LNCaP clone FGC (cell line): ENCODE measurements around the gene SLC25A47.

ENCODE experiments used
- DNase-seq: peaks from one replicate; pipeline ENCODE4 v3.0.0-alpha.2; 2011; ENCODE audit warnings: low read depth
- H3K4me3 ChIP-seq: 2 replicates; pipeline ENCODE4 v1.5.1; 2011; ENCODE audit warnings: mild to moderate bottlenecking, low read depth, low read length, control low read depth
- CTCF ChIP-seq: IDR thresholded peaks from 2 replicates; pipeline ENCODE4 v1.5.1; 2012; ENCODE audit warnings: mild to moderate bottlenecking; ENCODE audit not compliant: control insufficient read depth, insufficient read depth; ENCODE audit errors: extremely low read depth

The SLC25A47 gene

GRCh38 chr14:100323121-100323941, at the start of gene SLC25A47:
Gene SLC25A47 (plus strand): TSS chr14:100323339. CDS start chr14:100323415, 76 bp downstream.
- no peak for DNase-seq
- no peak for TF ChIP-seq CTCF
- no peak within 1 kb of the TSS for H3K4me3 ChIP-seq

- H3K4me3 ChIP-seq = no peak overlapping the region
- TF ChIP-seq CTCF = no peak
- DNase-seq = no peak
Observed at GRCh38 chr14:100274250-100274649, 48.9 kb upstream of the SLC25A47 start.

- no peak for DNase-seq
- TF ChIP-seq CTCF = no peak
- H3K4me3 ChIP-seq = no peak overlapping the region
Observed at GRCh38 chr14:100275214-100275613, 47.9 kb upstream of the SLC25A47 start.

GRCh38 chr14:100278702-100279101, 44.4 kb upstream of the SLC25A47 start:
- H3K4me3 ChIP-seq = no peak overlapping the region
- DNase-seq = no peak
- 0 out of 2 replicates have a peak, but pooled peaks have one; percentile 8 for TF ChIP-seq CTCF

GRCh38 chr14:100279133-100279532, 44.0 kb upstream of the SLC25A47 start:
- H3K4me3 ChIP-seq = no peak overlapping the region
- TF ChIP-seq CTCF = no peak
- no peak for DNase-seq

- no peak overlapping the region for H3K4me3 ChIP-seq
- TF ChIP-seq CTCF = no peak
- no peak for DNase-seq
Observed at GRCh38 chr14:100279563-100279962, 43.6 kb upstream of the SLC25A47 start.
